Body of pancreas (tissue), 4 donors: Measurements from ENCODE around the gene KDELR1. TPM values are rescaled to one million over a fixed set of nuclear protein-coding genes. Genes with fewer than 3 reads are reported as not detected.

Experiments used
- ATAC-seq: fragments of 150-250 bp; one replicate; pipeline ENCODE4 v1.9.1; 2016
- DNase-seq, 4 donors: peaks; one replicate each; pipeline ENCODE4 v3.0.0-alpha.2; 2019
- H3K27ac ChIP-seq, 4 donors: fragments of 200-600 bp; sonication (generic); 1 replicate in 3 of 4; 2 replicates in 1 of 4; pipeline versions ENCODE4 v1.5.1 to v1.6.1; 2016 to 2019; ENCODE audit warnings: mild to moderate bottlenecking in 1 of 4, mixed read lengths in 1 of 4, moderate library complexity in 1 of 4
- H3K27me3 ChIP-seq, 2 donors: fragments of 200-600 bp; sonication (generic); one replicate each; pipeline ENCODE4 v1.6.0; 2016; ENCODE audit warnings: mild to moderate bottlenecking in 1 of 2
- H3K36me3 ChIP-seq, 2 donors: fragments of 200-600 bp; sonication (generic); replicated peaks in 1 of 2; 2 replicates each; pipeline ENCODE4 v1.5.1; 2016; ENCODE audit warnings: low read depth in 2 of 2; ENCODE audit not compliant: insufficient read depth in 1 of 2
- H3K4me1 ChIP-seq: fragments of 200-600 bp; sonication (generic); one replicate; pipeline ENCODE4 v1.6.0; 2016
- H3K4me3 ChIP-seq, 2 donors: fragments of 200-600 bp; sonication (generic); 1 replicate in 1 of 2; 2 replicates in 1 of 2; pipeline ENCODE4 v1.5.1; 2016 to 2019
- H3K9me3 ChIP-seq, 3 donors: fragments of 200-600 bp; sonication (generic); 1 replicate in 2 of 3; 2 replicates in 1 of 3; pipeline ENCODE4 v1.5.1; 2016
- POLR2A ChIP-seq, 3 donors: fragments of 450-650 bp; IDR thresholded peaks; one replicate each; pipeline ENCODE4 v1.6.1; 2016; ENCODE audit warnings: antibody characterized with exemption in 3 of 3, mild to moderate bottlenecking in 2 of 3
- WGBS, 2 donors: methylation state at CpG; one replicate each; pipeline ENCODE4 v1.1.5; 2017; 5-methylcytosine and 5-hydroxymethylcytosine counted together
- intact Hi-C: fragments of 100-400 bp; cut with DNase I; formaldehyde crosslinking; loops from one replicate; pipeline ENCODE4 v1.15.1; 2023
- total RNA-seq, 2 donors: library from RNA; depleted of rRNA; stranded (reverse); fragments of >200 nt; gene quantifications; one replicate each; pipeline ENCODE4 v1.1.0, GENCODE V29; 2016
- TF ChIP-seq, protein P1 (sequence below), 7 experiments: fragments of 450-650 bp in 4 of 7; fragments of 200-600 bp in 3 of 7; sonication (generic) in 3 of 7; IDR thresholded peaks; one replicate each; pipeline ENCODE4 v1.5.1; 2016 to 2019; ENCODE audit warnings: antibody characterized with exemption in 7 of 7

Gene KDELR1
- total RNA-seq, 2 donors from 2014 or later, result 47.5 to 51.4 TPM

DNA sequence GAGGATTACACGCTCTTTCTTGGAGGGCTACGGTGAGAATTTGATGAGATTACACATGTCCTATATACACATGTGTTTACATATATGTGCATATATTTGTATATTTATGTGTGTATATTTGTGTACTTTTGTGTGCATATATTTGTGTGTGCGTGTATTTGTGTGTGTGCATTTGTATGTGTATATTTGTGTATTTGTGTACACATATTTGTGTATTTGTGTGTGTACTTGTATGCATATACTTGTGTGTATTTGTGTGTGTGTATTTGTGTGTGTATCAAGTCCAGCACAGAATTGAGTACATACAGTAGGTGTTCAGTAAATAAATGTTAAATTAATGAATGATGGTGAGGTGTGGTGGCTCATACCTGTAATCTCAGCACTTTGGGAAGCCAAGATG is 29.4 kb downstream of the KDELR1 start:
- DNase-seq (no peak), ATAC-seq (no peak)
- no peaks in the 10 kb centered on the region for H3K27me3 ChIP-seq
- H3K27ac ChIP-seq, result no peak overlapping the region
- peaks cover 13% of the 10 kb centered on the region for H3K4me1 ChIP-seq
- 91 to 94% methylated on average over 3 of the region's 3 CpGs for WGBS, 2 donors
- H3K9me3 ChIP-seq, result no peaks in the 10 kb centered on the region
- TF ChIP-seq POLR2A (IDR thresholded peaks at IDR 0.05), result no peak
- TF ChIP-seq, protein P1, sequence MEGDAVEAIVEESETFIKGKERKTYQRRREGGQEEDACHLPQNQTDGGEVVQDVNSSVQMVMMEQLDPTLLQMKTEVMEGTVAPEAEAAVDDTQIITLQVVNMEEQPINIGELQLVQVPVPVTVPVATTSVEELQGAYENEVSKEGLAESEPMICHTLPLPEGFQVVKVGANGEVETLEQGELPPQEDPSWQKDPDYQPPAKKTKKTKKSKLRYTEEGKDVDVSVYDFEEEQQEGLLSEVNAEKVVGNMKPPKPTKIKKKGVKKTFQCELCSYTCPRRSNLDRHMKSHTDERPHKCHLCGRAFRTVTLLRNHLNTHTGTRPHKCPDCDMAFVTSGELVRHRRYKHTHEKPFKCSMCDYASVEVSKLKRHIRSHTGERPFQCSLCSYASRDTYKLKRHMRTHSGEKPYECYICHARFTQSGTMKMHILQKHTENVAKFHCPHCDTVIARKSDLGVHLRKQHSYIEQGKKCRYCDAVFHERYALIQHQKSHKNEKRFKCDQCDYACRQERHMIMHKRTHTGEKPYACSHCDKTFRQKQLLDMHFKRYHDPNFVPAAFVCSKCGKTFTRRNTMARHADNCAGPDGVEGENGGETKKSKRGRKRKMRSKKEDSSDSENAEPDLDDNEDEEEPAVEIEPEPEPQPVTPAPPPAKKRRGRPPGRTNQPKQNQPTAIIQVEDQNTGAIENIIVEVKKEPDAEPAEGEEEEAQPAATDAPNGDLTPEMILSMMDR (IDR thresholded peaks at IDR 0.05), result no peak
- no peak overlapping the region for H3K4me3 ChIP-seq
- intact Hi-C loops, result no loop called here
- no peaks in the 10 kb centered on the region for H3K36me3 ChIP-seq

DNA sequence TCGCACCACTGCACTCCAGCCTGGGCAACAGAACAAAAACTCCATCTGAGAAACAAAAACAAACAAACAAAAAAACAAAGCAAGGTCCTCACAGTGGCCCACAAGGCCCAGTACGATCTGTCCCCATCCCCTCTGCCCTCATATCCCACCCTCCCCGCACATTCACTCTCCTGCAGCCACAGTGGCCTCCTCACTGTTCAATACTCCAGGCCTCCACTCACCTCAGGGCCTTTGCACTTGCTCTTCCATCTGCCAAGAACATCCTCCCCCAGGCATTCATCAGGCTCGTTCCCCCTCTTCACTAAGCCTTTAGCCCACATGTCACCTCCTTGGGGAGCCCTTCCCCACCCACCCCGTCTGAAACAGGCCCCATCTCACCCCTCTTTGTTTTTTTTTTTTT is 32.2 kb downstream of the KDELR1 start:
- no peak for ATAC-seq
- Histone ChIP-seq H3K4me1 (peaks cover 6% of the 10 kb centered on the region), H3K27ac (no peak overlapping the region), H3K36me3 (no peaks in the 10 kb centered on the region), H3K4me3 (no peak overlapping the region), H3K27me3 (no peaks in the 10 kb centered on the region), H3K9me3 (no peaks in the 10 kb centered on the region)
- intact Hi-C loops, result no loop called here
- TF ChIP-seq POLR2A (IDR thresholded peaks at IDR 0.05), result no peak
- TF ChIP-seq, protein P1 (IDR thresholded peaks at IDR 0.05), result no peak
- no peak for DNase-seq
- WGBS, 2 donors, result 92 to 99% methylated on average over 5 of the region's 5 CpGs

DNA sequence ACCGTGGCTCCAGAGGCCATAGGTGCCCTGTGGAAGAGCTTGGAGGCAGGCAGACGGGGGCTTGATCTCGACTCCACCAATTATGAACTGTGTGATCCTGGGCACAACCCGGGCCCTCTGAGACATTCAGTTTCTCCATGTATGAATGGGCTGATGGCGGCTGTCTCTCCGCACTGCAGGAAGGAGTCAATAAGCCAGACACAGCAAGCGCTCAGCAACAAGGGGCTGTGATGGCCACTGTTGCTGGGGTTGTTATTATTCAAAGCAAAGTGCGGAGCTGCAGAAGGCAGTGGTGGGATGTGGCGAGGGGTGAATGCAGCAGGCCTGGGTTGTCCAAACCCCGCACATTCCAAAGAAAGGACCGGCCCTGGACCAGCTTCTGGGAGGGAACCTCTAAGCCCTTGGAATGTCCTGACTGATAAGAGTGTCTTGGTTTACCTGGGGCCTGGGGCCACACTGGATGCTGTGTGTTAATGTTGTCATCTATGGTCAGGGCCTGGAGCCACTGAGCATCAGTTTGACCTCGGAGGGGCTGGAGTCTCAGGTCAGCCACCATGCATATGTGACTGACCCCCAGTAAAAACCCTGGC is 35.9 kb downstream of the KDELR1 start:
- intact Hi-C loops, result no loop called here
- WGBS, 2 donors, result 89 to 93% methylated on average over 7 to 12 of the region's 12 CpGs
- H3K36me3 ChIP-seq, result no peaks in the 10 kb centered on the region
- no peaks in the 10 kb centered on the region for H3K27me3 ChIP-seq
- DNase-seq (no peak), ATAC-seq (no peak)
- H3K27ac ChIP-seq, result no peak overlapping the region
- no peaks in the 10 kb centered on the region for H3K9me3 ChIP-seq
- TF ChIP-seq, protein P1 (IDR thresholded peaks at IDR 0.05), result no peak
- TF ChIP-seq POLR2A (IDR thresholded peaks at IDR 0.05), result no peak
- H3K4me3 ChIP-seq, result no peak overlapping the region
- H3K4me1 ChIP-seq, result no peaks in the 10 kb centered on the region

DNA sequence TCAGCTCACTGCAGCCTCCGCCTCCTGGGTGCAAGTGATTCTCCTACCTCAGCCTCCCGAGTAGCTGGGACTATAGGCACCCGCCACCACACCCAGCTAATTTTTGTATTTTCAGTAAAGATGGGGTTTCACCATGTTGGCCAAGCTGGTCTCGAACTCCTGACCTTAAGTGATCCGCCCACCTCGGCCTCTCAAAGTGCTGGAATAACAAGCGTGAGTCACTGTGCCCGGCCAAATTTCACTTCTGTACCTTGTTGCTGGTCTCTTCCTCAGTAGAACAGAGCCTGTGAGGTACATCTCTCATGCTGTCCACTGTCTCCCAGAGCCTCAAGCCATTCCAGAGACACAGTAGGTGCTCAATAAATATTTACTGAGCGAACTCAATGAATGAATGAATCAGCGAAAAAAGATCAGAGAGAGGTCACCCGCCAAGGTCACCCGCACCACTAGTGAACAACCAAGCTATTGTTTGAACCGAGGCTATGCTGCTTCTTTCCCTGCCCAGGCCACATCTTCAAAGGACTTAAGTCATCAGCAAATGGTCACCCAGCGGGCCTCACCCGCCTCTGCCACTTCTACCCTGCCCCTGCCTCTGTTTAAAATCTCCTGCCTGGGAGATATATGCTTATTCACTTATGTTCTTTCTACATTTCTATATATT is 36.9 kb downstream of the KDELR1 start:
- 69 to 73% methylated on average over 9 to 14 of the region's 15 CpGs for WGBS, 2 donors
- no peak for ATAC-seq
- Histone ChIP-seq H3K4me3 (no peak overlapping the region), H3K9me3 (no peaks in the 10 kb centered on the region), H3K4me1 (no peaks in the 10 kb centered on the region), H3K27me3 (no peaks in the 10 kb centered on the region), H3K27ac (no peak overlapping the region), H3K36me3 (no peaks in the 10 kb centered on the region)
- DNase-seq, result peak in 3 of 4 donors; percentile 27 to 35 (median 32)
- intact Hi-C loops, result no loop called here
- TF ChIP-seq, protein P1 (IDR thresholded peaks at IDR 0.05), result no peak
- no peak for TF ChIP-seq POLR2A (IDR thresholded peaks at IDR 0.05)

DNA sequence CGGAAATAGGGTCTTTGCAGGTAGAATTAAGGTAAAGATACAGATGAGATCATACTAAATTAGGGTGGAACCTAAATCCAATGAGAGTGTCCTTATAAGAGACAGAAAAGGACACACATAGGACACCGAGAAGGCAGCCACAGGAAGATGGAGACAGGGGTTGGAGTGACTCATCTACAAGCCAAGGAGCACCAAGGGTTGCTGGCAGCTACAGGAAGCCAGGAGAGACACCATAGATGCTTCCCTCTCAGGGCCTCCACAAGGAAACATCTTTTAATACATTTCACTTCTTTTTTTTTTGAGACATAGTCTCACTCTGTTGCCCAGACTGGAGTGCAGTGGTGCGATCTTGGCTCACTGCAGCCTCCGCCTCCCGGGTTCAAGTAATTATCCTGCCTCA is 37.7 kb downstream of the KDELR1 start:
- Histone ChIP-seq H3K4me1 (no peaks in the 10 kb centered on the region), H3K27me3 (no peaks in the 10 kb centered on the region), H3K36me3 (no peaks in the 10 kb centered on the region), H3K27ac (no peak overlapping the region), H3K9me3 (no peaks in the 10 kb centered on the region), H3K4me3 (no peak overlapping the region)
- ATAC-seq, result no peak
- no peak for TF ChIP-seq POLR2A (IDR thresholded peaks at IDR 0.05)
- TF ChIP-seq, protein P1 (IDR thresholded peaks at IDR 0.05), result no peak
- no peak for DNase-seq
- intact Hi-C loops, result no loop called here
- 85 to 88% methylated on average over 5 of the region's 5 CpGs for WGBS, 2 donors
